ENCODE results near the gene CYTH4. TPM values are rescaled to one million over a fixed set of nuclear protein-coding genes. Genes with fewer than 3 reads are reported as not detected.

The CYTH4 gene
- total and polyA plus RNA-seq, 2 of the 13 experiments (the other 11 are each of a cell fraction or from before 2014, with no cell fraction given): not detected

- no peak overlapping the region for H3K4me3 ChIP-seq (replicated peaks in 1 of 3; ENCODE audit: insufficient read depth in 1 of 3, low read depth in 2 of 3, low read length in 3 of 3)
- no peaks in the 10 kb centered on the region for H3K36me3 ChIP-seq (replicated peaks in 1 of 2; ENCODE audit: control insufficient read depth in 1 of 2, insufficient read depth in 2 of 2, low read length in 2 of 2)
- ChIA-PET POLR2A (no interaction called here), CTCF (ENCODE audit: low intra/inter-chr PET ratio, low total read pairs) (no interaction called here)
- H3K27ac ChIP-seq (ENCODE audit: extremely low read length, insufficient read depth, low read length): no peak overlapping the region
- in situ Hi-C loops (cut with HindIII; ENCODE audit: extremely low pct_ligation_motif_present, low pct_unique_long_range_greater_than_20kb): no loop called here
- H3K4me2 ChIP-seq (ENCODE audit: low read depth, low read length): no peak overlapping the region
- no TSS peak for BruUV-seq (replicated peaks)
- FAIRE-seq: no peak
- no peaks in the 10 kb centered on the region for H4K20me1 ChIP-seq (ENCODE audit: insufficient read depth, low read length)
- no peak for ATAC-seq
- H3K4me1 ChIP-seq (ENCODE audit: insufficient read depth, low read length): no peaks in the 10 kb centered on the region
- no peak overlapping the region for H2AFZ ChIP-seq (ENCODE audit: low read length)
- intact Hi-C loops (cut with micrococcal nuclease; ENCODE audit: unreplicated experiment): no loop called here
- H3K9ac ChIP-seq (ENCODE audit: insufficient read depth, low read depth, low read length): no peak overlapping the region
- H3K9me3 ChIP-seq (ENCODE audit: low read length): no peaks in the 10 kb centered on the region
- no peaks in the 10 kb centered on the region for H3K79me2 ChIP-seq (ENCODE audit: insufficient read depth, low read length)
- DNase-seq (ENCODE audit: low spot score): no peak
- 74% methylated on average over 5 of the region's 5 CpGs for WGBS (ENCODE audit: low lambda C conversion rate)
- peaks cover 0 to 11% of the 10 kb centered on the region in 2 experiments; a peak in 3 of 5 replicates for H3K27me3 ChIP-seq (ENCODE audit: control insufficient read depth in 1 of 2, insufficient read depth in 2 of 2, low read length in 2 of 2)
- TF ChIP-seq MAZ (IDR thresholded peaks at IDR 0.05; ENCODE audit: borderline replicate concordance, low read depth, low read length): no peak
- TF ChIP-seq MAZ (CRISPR knock-in tag; IDR thresholded peaks at IDR 0.05; ENCODE audit: low read depth): no peak
- no peak for TF ChIP-seq SNAPC2 (CRISPR knock-in tag; IDR thresholded peaks at IDR 0.05)
- TF ChIP-seq ZNF264 (CRISPR knock-in tag; IDR thresholded peaks at IDR 0.05): no peak
- TF ChIP-seq HIVEP1 (CRISPR knock-in tag; IDR thresholded peaks at IDR 0.05): no peak
- TF ChIP-seq KAT7 (CRISPR knock-in tag; IDR thresholded peaks at IDR 0.05; ENCODE audit: borderline replicate concordance): no peak
- TF ChIP-seq ZNF768 (CRISPR knock-in tag; IDR thresholded peaks at IDR 0.05): no peak
- no peak for TF ChIP-seq RARG (CRISPR knock-in tag; IDR thresholded peaks at IDR 0.05; ENCODE audit: low read depth)
- TF ChIP-seq, protein P1, sequence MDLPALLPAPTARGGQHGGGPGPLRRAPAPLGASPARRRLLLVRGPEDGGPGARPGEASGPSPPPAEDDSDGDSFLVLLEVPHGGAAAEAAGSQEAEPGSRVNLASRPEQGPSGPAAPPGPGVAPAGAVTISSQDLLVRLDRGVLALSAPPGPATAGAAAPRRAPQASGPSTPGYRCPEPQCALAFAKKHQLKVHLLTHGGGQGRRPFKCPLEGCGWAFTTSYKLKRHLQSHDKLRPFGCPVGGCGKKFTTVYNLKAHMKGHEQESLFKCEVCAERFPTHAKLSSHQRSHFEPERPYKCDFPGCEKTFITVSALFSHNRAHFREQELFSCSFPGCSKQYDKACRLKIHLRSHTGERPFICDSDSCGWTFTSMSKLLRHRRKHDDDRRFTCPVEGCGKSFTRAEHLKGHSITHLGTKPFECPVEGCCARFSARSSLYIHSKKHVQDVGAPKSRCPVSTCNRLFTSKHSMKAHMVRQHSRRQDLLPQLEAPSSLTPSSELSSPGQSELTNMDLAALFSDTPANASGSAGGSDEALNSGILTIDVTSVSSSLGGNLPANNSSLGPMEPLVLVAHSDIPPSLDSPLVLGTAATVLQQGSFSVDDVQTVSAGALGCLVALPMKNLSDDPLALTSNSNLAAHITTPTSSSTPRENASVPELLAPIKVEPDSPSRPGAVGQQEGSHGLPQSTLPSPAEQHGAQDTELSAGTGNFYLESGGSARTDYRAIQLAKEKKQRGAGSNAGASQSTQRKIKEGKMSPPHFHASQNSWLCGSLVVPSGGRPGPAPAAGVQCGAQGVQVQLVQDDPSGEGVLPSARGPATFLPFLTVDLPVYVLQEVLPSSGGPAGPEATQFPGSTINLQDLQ (CRISPR knock-in tag; IDR thresholded peaks at IDR 0.05): no peak
- no peak for TF ChIP-seq TFAP4 (IDR thresholded peaks at IDR 0.05; ENCODE audit: borderline replicate concordance, low read depth)
- TF ChIP-seq, protein P2, sequence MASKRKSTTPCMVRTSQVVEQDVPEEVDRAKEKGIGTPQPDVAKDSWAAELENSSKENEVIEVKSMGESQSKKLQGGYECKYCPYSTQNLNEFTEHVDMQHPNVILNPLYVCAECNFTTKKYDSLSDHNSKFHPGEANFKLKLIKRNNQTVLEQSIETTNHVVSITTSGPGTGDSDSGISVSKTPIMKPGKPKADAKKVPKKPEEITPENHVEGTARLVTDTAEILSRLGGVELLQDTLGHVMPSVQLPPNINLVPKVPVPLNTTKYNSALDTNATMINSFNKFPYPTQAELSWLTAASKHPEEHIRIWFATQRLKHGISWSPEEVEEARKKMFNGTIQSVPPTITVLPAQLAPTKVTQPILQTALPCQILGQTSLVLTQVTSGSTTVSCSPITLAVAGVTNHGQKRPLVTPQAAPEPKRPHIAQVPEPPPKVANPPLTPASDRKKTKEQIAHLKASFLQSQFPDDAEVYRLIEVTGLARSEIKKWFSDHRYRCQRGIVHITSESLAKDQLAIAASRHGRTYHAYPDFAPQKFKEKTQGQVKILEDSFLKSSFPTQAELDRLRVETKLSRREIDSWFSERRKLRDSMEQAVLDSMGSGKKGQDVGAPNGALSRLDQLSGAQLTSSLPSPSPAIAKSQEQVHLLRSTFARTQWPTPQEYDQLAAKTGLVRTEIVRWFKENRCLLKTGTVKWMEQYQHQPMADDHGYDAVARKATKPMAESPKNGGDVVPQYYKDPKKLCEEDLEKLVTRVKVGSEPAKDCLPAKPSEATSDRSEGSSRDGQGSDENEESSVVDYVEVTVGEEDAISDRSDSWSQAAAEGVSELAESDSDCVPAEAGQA (IDR thresholded peaks at IDR 0.05; ENCODE audit: low read depth): no peak
- TF ChIP-seq, protein P2 (CRISPR knock-in tag; IDR thresholded peaks at IDR 0.05; ENCODE audit: borderline replicate concordance): no peak
- no peak for TF ChIP-seq ZFP36L2 (CRISPR knock-in tag; IDR thresholded peaks at IDR 0.05)
- TF ChIP-seq ZNF839 (CRISPR knock-in tag; IDR thresholded peaks at IDR 0.05; ENCODE audit: borderline replicate concordance): no peak
- TF ChIP-seq NFE2L1 (CRISPR knock-in tag; IDR thresholded peaks at IDR 0.05; ENCODE audit: borderline replicate concordance): no peak
- TF ChIP-seq TOPORS (CRISPR knock-in tag; IDR thresholded peaks at IDR 0.05): no peak
Observed at GRCh38 chr22:37254209-37254866, 28.0 kb upstream of the CYTH4 start.
